Upper lobe of right lung (tissue), 1 donor: ENCODE data around the gene SLK. TPM values are rescaled to one million over a fixed set of nuclear protein-coding genes. Genes with fewer than 3 reads are reported as not detected.

ENCODE experiments used
- ATAC-seq: fragments of 200-7000 bp; cut with Tn5 transposase; one replicate; pipeline ENCODE4 v1.9.1; 2020; ENCODE audit warnings: mild to moderate bottlenecking, moderate library complexity
- DNase-seq: peaks from one replicate; pipeline ENCODE4 v3.0.0-alpha.2; 2020
- H3K27ac ChIP-seq: fragments of 200-600 bp; one replicate; pipeline ENCODE4 v1.8.0; 2022
- H3K27me3 ChIP-seq: fragments of 200-600 bp; one replicate; pipeline ENCODE4 v1.8.0; 2022; ENCODE audit warnings: mild to moderate bottlenecking
- H3K36me3 ChIP-seq: fragments of 200-600 bp; one replicate; pipeline ENCODE4 v1.8.0; 2022
- H3K4me1 ChIP-seq: fragments of 200-600 bp; one replicate; pipeline ENCODE4 v1.8.0; 2022
- H3K4me3 ChIP-seq: fragments of 200-600 bp; one replicate; pipeline ENCODE4 v1.8.0; 2022; ENCODE audit warnings: mild to moderate bottlenecking
- H3K9me3 ChIP-seq: fragments of 200-600 bp; one replicate; pipeline ENCODE4 v1.8.0; 2022
- CTCF ChIP-seq: fragments of 200-600 bp; IDR thresholded peaks from one replicate; pipeline ENCODE4 v1.8.0; 2022; ENCODE audit warnings: antibody characterized with exemption
- intact Hi-C: fragments of 100-400 bp; cut with DNase I; formaldehyde crosslinking; loops from one replicate; pipeline ENCODE4 v1.11.0; 2022
- total RNA-seq: library from RNA; stranded (reverse); fragmentation: NEBNext Ultra II Directional; extraction: Animal tissue kit (Norgen Biotek cat#: 25700); gene quantifications from one replicate; pipeline ENCODE4 v1.2.1, GENCODE V29; 2021
- donor health status: DM: no; HTN: yes; CAD: no; lungs with severe emphysema.

Gene SLK
- total RNA-seq, 1 donor from 2014 or later, result 46.7 TPM

GRCh38 chr10:103960103-103960502, 6.8 kb upstream of the SLK start:
- DNase-seq, result no peak
- no peaks in the 10 kb centered on the region for H3K9me3 ChIP-seq
- no peak for ATAC-seq
- intact Hi-C loops, result loop anchor here (10.0 kb wide), 1 partner anchor 65 kb away; no protein-coding TSS in a partner anchor
- H3K4me3 ChIP-seq, result no peak overlapping the region
- no peak overlapping the region for H3K27ac ChIP-seq
- TF ChIP-seq CTCF, result no peak
- no peaks in the 10 kb centered on the region for H3K4me1 ChIP-seq
- H3K27me3 ChIP-seq, result no peaks in the 10 kb centered on the region
- H3K36me3 ChIP-seq, result no peaks in the 10 kb centered on the region

- H3K4me1 ChIP-seq, result peaks cover 27% of the 10 kb centered on the region
- no peaks in the 10 kb centered on the region for H3K27me3 ChIP-seq
- peak overlapping the region; percentile 61 for H3K4me3 ChIP-seq
- no peak for TF ChIP-seq CTCF
- peak overlapping the region; percentile 95 for H3K27ac ChIP-seq
- intact Hi-C loops, result loop anchor here (10.0 kb wide), 1 partner anchor 73 kb away; no protein-coding TSS in a partner anchor
- no peaks in the 10 kb centered on the region for H3K36me3 ChIP-seq
- DNase-seq (no peak), ATAC-seq (peak; percentile 72)
- H3K9me3 ChIP-seq, result no peaks in the 10 kb centered on the region
These were observed 620 bp downstream of the SLK start for GRCh38 chr10:103967448-103968071.

- no peak for TF ChIP-seq CTCF
- Histone ChIP-seq H3K9me3 (no peaks in the 10 kb centered on the region), H3K4me1 (peaks cover 33% of the 10 kb centered on the region), H3K36me3 (no peaks in the 10 kb centered on the region), H3K4me3 (peak overlapping the region; percentile 61), H3K27ac (peak overlapping the region; percentile 95), H3K27me3 (no peaks in the 10 kb centered on the region)
- no peak for DNase-seq
- ATAC-seq, result no peak
- intact Hi-C loops, result loop anchor here (10.0 kb wide), 1 partner anchor 74 kb away; no protein-coding TSS in a partner anchor
These were observed 1.8 kb downstream of the SLK start for GRCh38 chr10:103968441-103969391.

GRCh38 chr10:103969436-103969835, 2.5 kb downstream of the SLK start:
- H3K36me3 ChIP-seq, result no peaks in the 10 kb centered on the region
- peaks cover 33% of the 10 kb centered on the region for H3K4me1 ChIP-seq
- H3K9me3 ChIP-seq, result no peaks in the 10 kb centered on the region
- peak overlapping the region; percentile 61 for H3K4me3 ChIP-seq
- DNase-seq (no peak), ATAC-seq (no peak)
- TF ChIP-seq CTCF, result no peak
- H3K27me3 ChIP-seq, result no peaks in the 10 kb centered on the region
- intact Hi-C loops, result loop anchor here (10.0 kb wide), 1 partner anchor 75 kb away; no protein-coding TSS in a partner anchor
- H3K27ac ChIP-seq, result peak overlapping the region; percentile 95

GRCh38 chr10:103969857-103970627, 3.1 kb downstream of the SLK start:
- ATAC-seq (no peak), DNase-seq (no peak)
- TF ChIP-seq CTCF, result no peak
- Histone ChIP-seq H3K27ac (peak overlapping the region; percentile 95), H3K4me1 (peaks cover 33% of the 10 kb centered on the region), H3K9me3 (no peaks in the 10 kb centered on the region), H3K27me3 (no peaks in the 10 kb centered on the region), H3K4me3 (peak overlapping the region; percentile 61), H3K36me3 (no peaks in the 10 kb centered on the region)
- intact Hi-C loops, result loop anchor here (10.0 kb wide), 1 partner anchor 75 kb away; no protein-coding TSS in a partner anchor
